ENCODE results near the gene TELO2. TPM values are rescaled to one million over a fixed set of nuclear protein-coding genes. Genes with fewer than 3 reads are reported as not detected.

Gene TELO2
- total and polyA plus RNA-seq, 2 donors (not counting 1 experiment from before 2014, with no cell fraction given) = 6.3 to 10.9 TPM

DNA sequence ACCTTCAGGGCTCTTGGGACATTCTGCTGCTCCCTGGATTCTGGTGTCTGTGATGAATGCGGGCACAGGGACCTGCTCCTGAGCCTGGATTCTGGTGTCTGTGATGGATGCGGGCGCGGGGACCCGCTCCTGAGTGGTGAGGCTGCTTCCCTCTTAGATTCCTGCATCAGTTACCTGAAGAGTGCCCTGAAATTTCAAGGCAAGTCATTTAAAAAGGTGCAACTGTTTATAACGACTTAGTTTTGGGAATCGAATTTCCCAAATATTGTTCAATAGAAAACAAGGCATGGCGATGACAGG, 47.3 kb downstream of the TELO2 start:
- TF ChIP-seq, protein P1, sequence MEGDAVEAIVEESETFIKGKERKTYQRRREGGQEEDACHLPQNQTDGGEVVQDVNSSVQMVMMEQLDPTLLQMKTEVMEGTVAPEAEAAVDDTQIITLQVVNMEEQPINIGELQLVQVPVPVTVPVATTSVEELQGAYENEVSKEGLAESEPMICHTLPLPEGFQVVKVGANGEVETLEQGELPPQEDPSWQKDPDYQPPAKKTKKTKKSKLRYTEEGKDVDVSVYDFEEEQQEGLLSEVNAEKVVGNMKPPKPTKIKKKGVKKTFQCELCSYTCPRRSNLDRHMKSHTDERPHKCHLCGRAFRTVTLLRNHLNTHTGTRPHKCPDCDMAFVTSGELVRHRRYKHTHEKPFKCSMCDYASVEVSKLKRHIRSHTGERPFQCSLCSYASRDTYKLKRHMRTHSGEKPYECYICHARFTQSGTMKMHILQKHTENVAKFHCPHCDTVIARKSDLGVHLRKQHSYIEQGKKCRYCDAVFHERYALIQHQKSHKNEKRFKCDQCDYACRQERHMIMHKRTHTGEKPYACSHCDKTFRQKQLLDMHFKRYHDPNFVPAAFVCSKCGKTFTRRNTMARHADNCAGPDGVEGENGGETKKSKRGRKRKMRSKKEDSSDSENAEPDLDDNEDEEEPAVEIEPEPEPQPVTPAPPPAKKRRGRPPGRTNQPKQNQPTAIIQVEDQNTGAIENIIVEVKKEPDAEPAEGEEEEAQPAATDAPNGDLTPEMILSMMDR (conservative IDR thresholded peaks at IDR 0.05 in 1 of 2, IDR thresholded peaks at IDR 0.05 in 1 of 2; ENCODE audit: low read depth in 1 of 2, low read length in 2 of 2) = no peak
- no peak for TF ChIP-seq EZH2 (IDR thresholded peaks at IDR 0.05; ENCODE audit: low read length, missing control alignments)
- no peaks in the 10 kb centered on the region for H3K27me3 ChIP-seq (ENCODE audit: control insufficient read depth, insufficient read depth, low read length)
- H3K79me2 ChIP-seq (ENCODE audit: control insufficient read depth, insufficient read depth, low read length) = peaks cover 24% of the 10 kb centered on the region
- H2AFZ ChIP-seq (ENCODE audit: low read length) = no peak overlapping the region
- no peaks in the 10 kb centered on the region for H4K20me1 ChIP-seq (ENCODE audit: control insufficient read depth, extremely low read depth, insufficient read depth, low read length)
- peaks cover 22% of the 10 kb centered on the region for H3K4me1 ChIP-seq (ENCODE audit: control insufficient read depth, extremely low read depth, insufficient read depth, low read length)
- no peak overlapping the region for H3K4me3 ChIP-seq (replicated peaks in 1 of 4; ENCODE audit: control extremely low read depth in 1 of 4, insufficient read depth in 1 of 4, low read depth in 3 of 4, low read length in 4 of 4)
- no peaks in the 10 kb centered on the region for H3K9me3 ChIP-seq (ENCODE audit: control insufficient read depth, insufficient read depth, low read depth, low read length)
- no peak overlapping the region for H3K27ac ChIP-seq (ENCODE audit: insufficient read depth, low read length)
- no peak overlapping the region for H3K9ac ChIP-seq (ENCODE audit: insufficient read depth, low read length)
- DNase-seq (ENCODE audit: low read depth in 2 of 2) = no peak
- H3K36me3 ChIP-seq (ENCODE audit: control insufficient read depth, insufficient read depth, low read length) = peaks cover 26% of the 10 kb centered on the region
- no peak overlapping the region for H3K4me2 ChIP-seq (ENCODE audit: extremely low read depth, insufficient read depth, low read length)

- Histone ChIP-seq H4K20me1 (ENCODE audit: control insufficient read depth, extremely low read depth, insufficient read depth, low read length) (no peaks in the 10 kb centered on the region), H3K79me2 (ENCODE audit: control insufficient read depth, insufficient read depth, low read length) (peaks cover 15% of the 10 kb centered on the region), H3K9ac (ENCODE audit: insufficient read depth, low read length) (no peak overlapping the region), H2AFZ (ENCODE audit: low read length) (no peak overlapping the region), H3K36me3 (ENCODE audit: control insufficient read depth, insufficient read depth, low read length) (peaks cover 25% of the 10 kb centered on the region), H3K4me2 (ENCODE audit: extremely low read depth, insufficient read depth, low read length) (no peak overlapping the region), H3K4me3 (replicated peaks in 1 of 4; ENCODE audit: control extremely low read depth in 1 of 4, insufficient read depth in 1 of 4, low read depth in 3 of 4, low read length in 4 of 4) (no peak overlapping the region), H3K27me3 (ENCODE audit: control insufficient read depth, insufficient read depth, low read length) (no peaks in the 10 kb centered on the region), H3K4me1 (ENCODE audit: control insufficient read depth, extremely low read depth, insufficient read depth, low read length) (peaks cover 23% of the 10 kb centered on the region), H3K9me3 (ENCODE audit: control insufficient read depth, insufficient read depth, low read depth, low read length) (no peaks in the 10 kb centered on the region), H3K27ac (ENCODE audit: insufficient read depth, low read length) (no peak overlapping the region)
- no peak for DNase-seq (ENCODE audit: low read depth in 2 of 2)
- no peak for TF ChIP-seq EZH2 (IDR thresholded peaks at IDR 0.05; ENCODE audit: low read length, missing control alignments)
- TF ChIP-seq, protein P1 (conservative IDR thresholded peaks at IDR 0.05 in 1 of 2, IDR thresholded peaks at IDR 0.05 in 1 of 2; ENCODE audit: low read depth in 1 of 2, low read length in 2 of 2) = no peak
Observed at GRCh38 chr16:1541293-1542165, 48.4 kb downstream of the TELO2 start.

DNA sequence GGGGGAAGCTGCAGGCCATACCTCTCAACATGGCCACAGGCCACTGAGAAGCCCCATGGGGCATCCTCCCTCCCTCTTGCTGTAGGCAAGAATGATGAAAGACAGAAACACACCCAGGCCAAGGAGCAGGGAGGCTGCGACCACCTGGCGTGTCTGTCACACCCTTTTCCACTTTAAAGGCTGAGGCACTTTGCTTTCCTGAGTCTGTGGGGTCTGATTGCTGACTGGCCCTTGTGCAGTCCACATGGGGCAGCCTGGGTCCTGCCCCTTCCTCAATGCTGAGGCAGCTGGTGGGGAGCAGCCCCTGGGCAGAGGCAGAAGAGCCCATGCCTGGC, 49.0 kb downstream of the TELO2 start:
- TF ChIP-seq EZH2 (IDR thresholded peaks at IDR 0.05; ENCODE audit: low read length, missing control alignments) = no peak
- TF ChIP-seq, protein P1 (conservative IDR thresholded peaks at IDR 0.05 in 1 of 2, IDR thresholded peaks at IDR 0.05 in 1 of 2; ENCODE audit: low read depth in 1 of 2, low read length in 2 of 2) = no peak
- no peak for DNase-seq (ENCODE audit: low read depth in 2 of 2)
- H3K36me3 ChIP-seq (ENCODE audit: control insufficient read depth, insufficient read depth, low read length) = peaks cover 21% of the 10 kb centered on the region

More for the DNA sequence above, 49.0 kb downstream of the TELO2 start:
- H3K9ac ChIP-seq (ENCODE audit: insufficient read depth, low read length) = no peak overlapping the region
- H3K79me2 ChIP-seq (ENCODE audit: control insufficient read depth, insufficient read depth, low read length) = peaks cover 9% of the 10 kb centered on the region
- no peaks in the 10 kb centered on the region for H4K20me1 ChIP-seq (ENCODE audit: control insufficient read depth, extremely low read depth, insufficient read depth, low read length)
- H3K4me3 ChIP-seq (replicated peaks in 1 of 4; ENCODE audit: control extremely low read depth in 1 of 4, insufficient read depth in 1 of 4, low read depth in 3 of 4, low read length in 4 of 4) = no peak overlapping the region
- H2AFZ ChIP-seq (ENCODE audit: low read length) = no peak overlapping the region
- no peaks in the 10 kb centered on the region for H3K27me3 ChIP-seq (ENCODE audit: control insufficient read depth, insufficient read depth, low read length)
- peaks cover 19% of the 10 kb centered on the region for H3K4me1 ChIP-seq (ENCODE audit: control insufficient read depth, extremely low read depth, insufficient read depth, low read length)
- H3K4me2 ChIP-seq (ENCODE audit: extremely low read depth, insufficient read depth, low read length) = no peak overlapping the region
- H3K9me3 ChIP-seq (ENCODE audit: control insufficient read depth, insufficient read depth, low read depth, low read length) = no peaks in the 10 kb centered on the region
- no peak overlapping the region for H3K27ac ChIP-seq (ENCODE audit: insufficient read depth, low read length)
